MM.1S (cell line): Measurements from ENCODE around the gene PPP1R8.

Experiments used
- EZH2 ChIP-seq: fragments of 300-600 bp; sonication (generic); optimal IDR thresholded peaks from 2 replicates; pipeline ENCODE3; 2017; ENCODE audit warnings: low read depth, mild to moderate bottlenecking, antibody characterized with exemption, low read length, mixed read lengths
- EZH2phosphoT487 ChIP-seq: fragments of 300-600 bp; sonication (generic); IDR thresholded peaks from 2 replicates; pipeline ENCODE4 v1.6.1; 2018; ENCODE audit warnings: antibody characterized with exemption, low read length
- TF ChIP-seq, protein P1 (sequence below): fragments of 300-600 bp; sonication (generic); IDR thresholded peaks from 2 replicates; pipeline ENCODE4 v1.5.1; 2016; ENCODE audit warnings: antibody characterized with exemption, low read length, mixed read lengths

GRCh38 chr1:27862671-27863537 is 32.3 kb downstream of the PPP1R8 start:
- TF ChIP-seq, protein P1, sequence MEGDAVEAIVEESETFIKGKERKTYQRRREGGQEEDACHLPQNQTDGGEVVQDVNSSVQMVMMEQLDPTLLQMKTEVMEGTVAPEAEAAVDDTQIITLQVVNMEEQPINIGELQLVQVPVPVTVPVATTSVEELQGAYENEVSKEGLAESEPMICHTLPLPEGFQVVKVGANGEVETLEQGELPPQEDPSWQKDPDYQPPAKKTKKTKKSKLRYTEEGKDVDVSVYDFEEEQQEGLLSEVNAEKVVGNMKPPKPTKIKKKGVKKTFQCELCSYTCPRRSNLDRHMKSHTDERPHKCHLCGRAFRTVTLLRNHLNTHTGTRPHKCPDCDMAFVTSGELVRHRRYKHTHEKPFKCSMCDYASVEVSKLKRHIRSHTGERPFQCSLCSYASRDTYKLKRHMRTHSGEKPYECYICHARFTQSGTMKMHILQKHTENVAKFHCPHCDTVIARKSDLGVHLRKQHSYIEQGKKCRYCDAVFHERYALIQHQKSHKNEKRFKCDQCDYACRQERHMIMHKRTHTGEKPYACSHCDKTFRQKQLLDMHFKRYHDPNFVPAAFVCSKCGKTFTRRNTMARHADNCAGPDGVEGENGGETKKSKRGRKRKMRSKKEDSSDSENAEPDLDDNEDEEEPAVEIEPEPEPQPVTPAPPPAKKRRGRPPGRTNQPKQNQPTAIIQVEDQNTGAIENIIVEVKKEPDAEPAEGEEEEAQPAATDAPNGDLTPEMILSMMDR, result no peak
- TF ChIP-seq EZH2 (no peak), EZH2phosphoT487 (no peak)
